ENCODE data around the gene MEG3.
"Not testable (repeated sequence)": the region's sequence is repeated elsewhere in the genome, so short reads cannot be mapped to it uniquely, and the experiment has no call there.

MEG3 gene

GRCh38 chr14:100788942-100789341 lies 37.0 kb upstream of the MEG3 start:
- no peak for DNase-seq (ENCODE audit: low spot score)

GRCh38 chr14:100789460-100790417 lies 36.2 kb upstream of the MEG3 start:
- DNase-seq (ENCODE audit: low spot score), result no peak

- no peak for DNase-seq (ENCODE audit: low spot score)
Observed at GRCh38 chr14:100790502-100791347, 35.2 kb upstream of the MEG3 start.

- DNase-seq (ENCODE audit: low spot score), result no peak
Observed at GRCh38 chr14:100791348-100791735, 34.6 kb upstream of the MEG3 start.

- DNase-seq (ENCODE audit: low spot score), result no peak
Observed at GRCh38 chr14:100791995-100792394, 33.9 kb upstream of the MEG3 start.

- DNase-seq (ENCODE audit: low spot score), result no peak
Observed at GRCh38 chr14:100796946-100797345, 29.0 kb upstream of the MEG3 start.

GRCh38 chr14:100800041-100800440 lies 25.9 kb upstream of the MEG3 start:
- no peak for DNase-seq (ENCODE audit: low spot score)

- not testable (repeated sequence) for DNase-seq (ENCODE audit: low spot score)
Observed at GRCh38 chr14:100801433-100801832, 24.5 kb upstream of the MEG3 start.

GRCh38 chr14:100802179-100802578 lies 23.7 kb upstream of the MEG3 start:
- DNase-seq (ENCODE audit: low spot score), result no peak

- DNase-seq (ENCODE audit: low spot score), result no peak
Observed at GRCh38 chr14:100802766-100803165, 23.2 kb upstream of the MEG3 start.

GRCh38 chr14:100803226-100803625 lies 22.7 kb upstream of the MEG3 start:
- no peak for DNase-seq (ENCODE audit: low spot score)

GRCh38 chr14:100803676-100804075 lies 22.2 kb upstream of the MEG3 start:
- DNase-seq (ENCODE audit: low spot score), result no peak

GRCh38 chr14:100804138-100804537 lies 21.8 kb upstream of the MEG3 start:
- no peak for DNase-seq (ENCODE audit: low spot score)

GRCh38 chr14:100804558-100805309 lies 21.2 kb upstream of the MEG3 start:
- no peak for DNase-seq (ENCODE audit: low spot score)

GRCh38 chr14:100806386-100806785 lies 19.5 kb upstream of the MEG3 start:
- no peak for DNase-seq (ENCODE audit: low spot score)

GRCh38 chr14:100807496-100807895 lies 18.4 kb upstream of the MEG3 start:
- DNase-seq (ENCODE audit: low spot score), result no peak

- no peak for DNase-seq (ENCODE audit: low spot score)
Observed at GRCh38 chr14:100807979-100808734, 17.8 kb upstream of the MEG3 start.

- DNase-seq (ENCODE audit: low spot score), result no peak
Observed at GRCh38 chr14:100810435-100810834, 15.5 kb upstream of the MEG3 start.

GRCh38 chr14:100810861-100811461 lies 15.0 kb upstream of the MEG3 start:
- DNase-seq (ENCODE audit: low spot score), result no peak

GRCh38 chr14:100813291-100813690 lies 12.6 kb upstream of the MEG3 start:
- DNase-seq (ENCODE audit: low spot score), result no peak

Measured in cerebellar cortex (tissue), 1 donor.